Measurements from ENCODE around the gene KCNMB2.

DNA sequence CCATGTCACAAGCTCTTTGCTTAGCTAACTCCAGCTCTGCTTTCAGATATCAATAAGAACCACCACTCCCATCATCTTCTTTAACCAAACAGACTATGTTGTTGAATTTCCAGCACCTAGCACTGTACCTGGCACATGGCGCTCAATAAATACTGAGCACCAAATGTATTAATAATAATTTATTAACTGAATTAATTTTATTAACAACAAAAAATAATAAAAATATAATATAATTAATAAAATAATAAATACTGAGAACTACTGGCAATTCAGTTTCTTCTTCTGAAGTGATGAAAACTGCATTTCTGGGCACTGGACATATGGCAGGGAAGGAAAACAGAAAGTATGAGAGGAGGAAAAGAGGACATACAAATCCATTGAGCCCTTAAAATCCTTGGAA lies 271.5 kb downstream of the KCNMB2 start:
- TF ChIP-seq, protein P1, sequence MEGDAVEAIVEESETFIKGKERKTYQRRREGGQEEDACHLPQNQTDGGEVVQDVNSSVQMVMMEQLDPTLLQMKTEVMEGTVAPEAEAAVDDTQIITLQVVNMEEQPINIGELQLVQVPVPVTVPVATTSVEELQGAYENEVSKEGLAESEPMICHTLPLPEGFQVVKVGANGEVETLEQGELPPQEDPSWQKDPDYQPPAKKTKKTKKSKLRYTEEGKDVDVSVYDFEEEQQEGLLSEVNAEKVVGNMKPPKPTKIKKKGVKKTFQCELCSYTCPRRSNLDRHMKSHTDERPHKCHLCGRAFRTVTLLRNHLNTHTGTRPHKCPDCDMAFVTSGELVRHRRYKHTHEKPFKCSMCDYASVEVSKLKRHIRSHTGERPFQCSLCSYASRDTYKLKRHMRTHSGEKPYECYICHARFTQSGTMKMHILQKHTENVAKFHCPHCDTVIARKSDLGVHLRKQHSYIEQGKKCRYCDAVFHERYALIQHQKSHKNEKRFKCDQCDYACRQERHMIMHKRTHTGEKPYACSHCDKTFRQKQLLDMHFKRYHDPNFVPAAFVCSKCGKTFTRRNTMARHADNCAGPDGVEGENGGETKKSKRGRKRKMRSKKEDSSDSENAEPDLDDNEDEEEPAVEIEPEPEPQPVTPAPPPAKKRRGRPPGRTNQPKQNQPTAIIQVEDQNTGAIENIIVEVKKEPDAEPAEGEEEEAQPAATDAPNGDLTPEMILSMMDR (IDR thresholded peaks at IDR 0.05): no peak
- TF ChIP-seq POLR2A (IDR thresholded peaks at IDR 0.05) (no peak), POLR2AphosphoS5 (IDR thresholded peaks at IDR 0.05) (no peak)
